DOHH2 (cell line): ENCODE data around the gene RUNX1.

Experiments used
- CTCF ChIP-seq: fragments of 200-600 bp; sonication (generic); IDR thresholded peaks from one replicate; pipeline ENCODE4 v1.5.1; 2014; ENCODE audit warnings: antibody characterized with exemption, mild to moderate bottlenecking, low read depth, low read length; ENCODE audit not compliant: poor library complexity, severe bottlenecking
- EZH2phosphoT487 ChIP-seq: fragments of 200-600 bp; sonication (generic); IDR thresholded peaks from 2 replicates; pipeline ENCODE4 v1.6.1; 2017; ENCODE audit warnings: borderline replicate concordance, mild to moderate bottlenecking, antibody characterized with exemption, low read length, moderate library complexity, mixed read lengths

DNA sequence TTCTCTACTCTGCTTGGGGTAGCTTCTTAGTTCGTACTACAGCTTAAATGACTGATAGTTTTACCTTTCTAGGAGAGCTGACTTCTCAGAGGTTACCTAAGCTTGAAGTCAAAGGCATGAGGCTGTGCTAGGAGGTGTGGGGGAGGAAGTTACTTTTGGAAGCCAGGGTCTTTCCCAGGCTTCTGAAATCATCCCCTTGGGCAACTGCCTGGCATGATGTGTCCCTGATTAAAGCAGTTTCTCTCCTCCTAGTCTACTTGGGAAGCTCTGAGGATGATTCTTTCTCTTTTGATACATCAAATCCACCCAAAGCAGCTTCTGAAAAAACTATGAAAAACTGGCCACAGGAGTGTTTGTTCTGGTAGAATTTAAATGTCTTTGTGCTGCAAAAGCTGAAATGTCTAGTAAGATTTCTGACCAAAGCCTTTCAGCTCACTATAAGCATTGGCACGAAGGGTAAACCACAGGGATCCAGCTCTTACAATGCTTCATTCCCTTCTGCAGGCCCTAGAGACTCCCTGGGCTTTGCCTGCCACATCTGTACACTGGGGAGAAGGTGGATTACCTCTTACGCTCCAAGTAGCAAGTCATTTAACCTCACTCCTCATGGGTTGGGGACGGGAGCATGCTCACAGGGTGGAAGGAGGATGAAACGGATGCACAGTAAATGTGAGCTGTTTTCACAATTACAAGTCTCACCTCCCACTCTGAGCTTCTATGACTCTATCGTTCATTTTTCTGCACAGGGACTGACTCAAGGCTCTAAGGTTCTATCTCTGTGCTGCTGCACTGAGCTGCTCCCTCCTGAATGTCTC lies 59.6 kb downstream of the RUNX1 start:
- no peak for TF ChIP-seq CTCF
- no peak for TF ChIP-seq EZH2phosphoT487
